Measurements from ENCODE around the gene OR10H4.

- TF ChIP-seq POLR2AphosphoS5 (IDR thresholded peaks at IDR 0.05; ENCODE audit: low read depth) (no peak), EZH2 (IDR thresholded peaks at IDR 0.05; ENCODE audit: low read depth, unreplicated experiment) (no peak), JUNB (IDR thresholded peaks at IDR 0.05; ENCODE audit: unreplicated experiment) (no peak), EZH2phosphoT487 (IDR thresholded peaks at IDR 0.05; ENCODE audit: unreplicated experiment) (no peak), CREB1 (CRISPR knock-in tag; IDR thresholded peaks at IDR 0.05; ENCODE audit: low read depth) (no peak), ZNF331 (CRISPR knock-in tag; IDR thresholded peaks at IDR 0.05; ENCODE audit: low read depth) (no peak), ETS1 (IDR thresholded peaks at IDR 0.05) (no peak), STAT1 (IDR thresholded peaks at IDR 0.05; ENCODE audit: unreplicated experiment) (no peak), NANOG (IDR thresholded peaks at IDR 0.05; ENCODE audit: borderline replicate concordance) (no peak), REST (IDR thresholded peaks at IDR 0.05; ENCODE audit: unreplicated experiment) (no peak)
- TF ChIP-seq, protein P1, sequence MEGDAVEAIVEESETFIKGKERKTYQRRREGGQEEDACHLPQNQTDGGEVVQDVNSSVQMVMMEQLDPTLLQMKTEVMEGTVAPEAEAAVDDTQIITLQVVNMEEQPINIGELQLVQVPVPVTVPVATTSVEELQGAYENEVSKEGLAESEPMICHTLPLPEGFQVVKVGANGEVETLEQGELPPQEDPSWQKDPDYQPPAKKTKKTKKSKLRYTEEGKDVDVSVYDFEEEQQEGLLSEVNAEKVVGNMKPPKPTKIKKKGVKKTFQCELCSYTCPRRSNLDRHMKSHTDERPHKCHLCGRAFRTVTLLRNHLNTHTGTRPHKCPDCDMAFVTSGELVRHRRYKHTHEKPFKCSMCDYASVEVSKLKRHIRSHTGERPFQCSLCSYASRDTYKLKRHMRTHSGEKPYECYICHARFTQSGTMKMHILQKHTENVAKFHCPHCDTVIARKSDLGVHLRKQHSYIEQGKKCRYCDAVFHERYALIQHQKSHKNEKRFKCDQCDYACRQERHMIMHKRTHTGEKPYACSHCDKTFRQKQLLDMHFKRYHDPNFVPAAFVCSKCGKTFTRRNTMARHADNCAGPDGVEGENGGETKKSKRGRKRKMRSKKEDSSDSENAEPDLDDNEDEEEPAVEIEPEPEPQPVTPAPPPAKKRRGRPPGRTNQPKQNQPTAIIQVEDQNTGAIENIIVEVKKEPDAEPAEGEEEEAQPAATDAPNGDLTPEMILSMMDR (conservative IDR thresholded peaks at IDR 0.05; ENCODE audit: low read depth in 2 of 2): no peak
Observed at GRCh38 chr19:15900504-15900903, 48.3 kb upstream of the OR10H4 start.
